HG03469 (cell line): ENCODE data around the gene CAPN15.

Experiments
- ATAC-seq: cut with Tn5 transposase; IDR thresholded peaks from one replicate; pipeline ENCODE4 v1.9.1; 2021; ENCODE audit warnings: mild to moderate bottlenecking, moderate library complexity, moderate number of reproducible peaks; ENCODE audit not compliant: unreplicated experiment

Gene CAPN15

DNA sequence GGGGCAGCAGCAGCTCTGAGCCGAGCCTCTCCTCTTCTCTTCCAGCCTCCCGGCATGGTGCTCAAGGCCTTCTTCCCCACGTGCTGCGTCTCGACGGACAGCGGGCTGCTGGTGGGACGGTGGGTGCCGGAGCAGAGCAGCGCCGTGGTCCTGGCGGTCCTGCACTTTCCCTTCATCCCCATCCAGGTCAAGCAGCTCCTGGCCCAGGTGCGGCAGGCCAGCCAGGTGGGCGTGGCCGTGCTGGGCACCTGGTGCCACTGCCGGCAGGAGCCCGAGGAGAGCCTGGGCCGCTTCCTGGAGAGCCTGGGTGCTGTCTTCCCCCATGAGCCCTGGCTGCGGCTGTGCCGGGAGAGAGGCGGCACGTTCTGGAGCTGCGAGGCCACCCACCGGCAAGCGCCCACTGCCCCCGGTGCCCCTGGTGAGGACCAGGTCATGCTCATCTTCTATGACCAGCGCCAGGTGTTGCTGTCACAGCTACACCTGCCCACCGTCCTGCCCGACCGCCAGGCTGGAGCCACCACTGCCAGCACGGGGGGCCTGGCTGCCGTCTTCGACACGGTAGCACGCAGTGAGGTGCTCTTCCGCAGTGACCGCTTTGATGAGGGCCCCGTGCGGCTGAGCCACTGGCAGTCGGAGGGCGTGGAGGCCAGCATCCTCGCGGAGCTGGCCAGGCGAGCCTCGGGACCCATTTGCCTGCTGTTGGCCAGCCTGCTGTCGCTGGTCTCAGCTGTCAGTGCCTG, 46.7 kb downstream of the CAPN15 start:
- ATAC-seq: no peak

DNA sequence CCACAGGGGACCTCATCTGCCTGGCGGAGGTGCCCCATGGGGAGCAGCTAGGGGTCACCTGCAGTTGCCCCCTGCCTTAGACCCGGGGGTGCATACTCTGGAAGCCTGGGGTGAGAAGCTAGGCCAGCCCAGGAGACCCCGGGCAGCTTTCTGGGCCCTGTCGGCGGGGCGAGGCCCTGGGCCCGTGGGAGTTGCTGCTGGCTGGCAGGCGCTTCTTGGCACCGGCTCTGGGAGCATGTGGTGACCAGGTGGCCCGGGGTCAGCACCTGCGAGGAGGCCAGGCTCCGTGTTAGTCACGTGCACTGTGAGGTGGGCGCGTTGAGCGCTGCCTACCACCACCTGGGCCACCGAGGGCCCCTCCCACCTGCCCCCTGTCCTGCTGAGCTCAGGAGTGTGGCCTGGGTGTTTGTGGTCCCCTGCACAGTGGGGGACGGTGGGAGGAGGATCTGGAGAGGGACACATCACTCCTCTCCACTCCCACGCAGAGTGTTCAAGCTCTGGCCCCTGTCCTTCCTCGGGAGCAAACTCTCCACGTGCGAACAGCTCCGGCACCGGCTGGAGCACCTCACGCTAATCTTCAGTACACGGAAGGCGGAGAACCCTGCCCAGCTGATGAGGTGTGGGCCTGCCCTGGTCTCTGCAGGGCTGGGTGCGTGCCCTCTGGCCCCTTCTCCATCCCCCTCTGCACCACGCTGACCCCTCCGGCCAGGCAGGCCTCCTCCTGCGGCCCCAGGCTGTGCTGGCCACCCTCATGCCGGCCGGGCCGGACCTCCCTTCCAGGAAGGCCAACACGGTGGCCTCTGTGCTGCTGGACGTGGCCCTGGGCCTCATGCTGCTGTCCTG, 48.1 kb downstream of the CAPN15 start:
- no peak for ATAC-seq

DNA sequence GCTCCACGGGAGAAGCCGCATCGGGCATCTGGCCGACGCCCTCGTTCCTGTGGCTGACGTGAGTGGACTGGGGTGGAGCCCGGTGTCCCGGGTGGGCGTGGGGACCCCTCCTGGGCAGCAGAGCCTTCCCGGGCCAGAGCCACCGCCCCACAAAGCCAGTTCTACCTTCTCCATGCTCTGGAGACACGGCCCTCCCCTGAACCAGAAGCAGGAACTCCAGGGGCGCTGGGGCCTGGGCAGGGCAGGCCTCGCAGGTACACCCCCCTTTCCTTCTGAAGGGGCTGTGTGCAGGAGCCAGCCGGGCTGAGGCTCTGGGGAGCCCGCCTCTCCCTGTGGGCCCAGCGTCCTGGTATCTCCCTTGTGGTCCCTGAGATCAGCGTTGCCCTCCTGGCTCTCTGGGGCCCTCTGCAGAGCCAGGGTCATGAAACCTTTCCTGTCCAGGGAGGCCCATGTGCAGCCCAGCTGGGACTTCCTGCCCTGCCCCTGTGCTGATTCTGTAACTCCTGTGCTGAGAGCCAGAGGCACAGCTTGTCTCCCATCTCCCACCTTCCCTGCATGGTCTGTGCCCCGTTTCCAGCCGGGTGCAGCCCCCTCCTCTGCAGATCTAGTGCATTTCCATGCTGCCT, 48.8 kb downstream of the CAPN15 start:
- ATAC-seq: no peak

DNA sequence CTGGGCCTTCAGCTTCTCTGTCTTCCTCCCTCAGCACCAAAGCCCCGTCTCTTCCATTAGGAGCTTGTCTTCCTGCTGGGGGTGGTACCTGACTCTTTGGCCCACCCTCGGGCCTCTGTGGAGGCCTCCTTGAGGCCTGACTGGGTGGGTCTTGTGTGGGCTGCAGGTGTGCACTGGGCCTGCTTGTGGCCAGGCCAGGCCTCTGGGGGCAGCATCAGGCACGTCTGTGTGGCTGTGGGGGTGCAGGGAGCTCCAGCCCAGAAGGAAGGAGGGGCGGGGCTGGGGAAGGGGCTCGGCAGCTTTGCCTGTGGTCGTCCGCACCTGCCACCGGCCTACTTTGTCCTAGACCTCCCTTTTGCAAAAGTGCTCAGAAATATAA, 49.3 kb downstream of the CAPN15 start:
- no peak for ATAC-seq

DNA sequence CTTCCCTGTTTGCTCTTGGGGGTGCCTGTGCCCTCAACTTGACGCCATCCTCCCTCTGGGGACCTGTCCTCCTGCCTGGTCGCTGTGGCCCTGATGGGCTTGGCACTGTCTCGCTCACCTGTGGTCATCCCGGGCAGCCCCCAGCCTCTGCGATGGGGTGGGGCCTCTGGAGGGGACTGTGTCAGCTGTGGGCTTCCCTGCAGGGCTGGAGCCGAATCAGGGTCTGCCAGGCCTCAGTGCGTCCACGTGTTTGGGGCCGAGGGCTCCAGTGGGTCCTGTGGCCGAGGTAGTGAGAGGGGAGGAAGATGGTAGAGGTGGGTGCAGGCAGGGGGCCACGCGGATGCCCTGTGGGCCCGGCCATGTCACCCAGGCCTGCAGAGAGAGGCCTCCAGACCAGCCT, 50.3 kb downstream of the CAPN15 start:
- no peak for ATAC-seq

DNA sequence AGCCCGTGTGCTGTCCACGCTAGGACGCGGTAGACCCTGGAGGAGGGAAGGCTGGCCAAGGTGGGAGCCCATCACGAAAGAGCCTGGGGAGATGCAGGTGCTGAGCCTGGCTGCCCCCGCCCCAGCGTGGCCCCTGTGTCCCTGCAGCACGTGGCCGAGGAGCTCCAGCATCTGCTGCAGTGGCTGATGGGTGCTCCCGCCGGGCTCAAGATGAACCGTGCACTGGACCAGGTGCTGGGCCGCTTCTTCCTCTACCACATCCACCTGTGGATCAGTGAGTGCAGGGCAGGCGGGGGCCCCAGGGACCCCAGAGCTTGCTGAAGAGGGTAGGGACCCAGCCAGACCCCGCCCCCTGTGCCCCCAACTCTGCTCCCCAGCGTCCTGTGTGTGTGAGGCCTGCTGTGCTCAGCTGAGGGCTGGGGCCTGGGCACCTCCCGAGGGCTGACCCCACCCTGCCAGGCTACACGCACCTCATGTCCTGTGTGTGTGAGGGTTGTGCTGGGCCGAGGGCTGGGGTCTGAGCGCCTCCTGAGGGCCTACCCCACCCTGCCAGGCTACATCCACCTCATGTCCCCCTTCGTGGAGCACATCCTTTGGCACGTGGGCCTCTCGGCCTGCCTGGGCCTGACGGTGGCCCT, 50.8 kb downstream of the CAPN15 start:
- ATAC-seq: no peak

DNA sequence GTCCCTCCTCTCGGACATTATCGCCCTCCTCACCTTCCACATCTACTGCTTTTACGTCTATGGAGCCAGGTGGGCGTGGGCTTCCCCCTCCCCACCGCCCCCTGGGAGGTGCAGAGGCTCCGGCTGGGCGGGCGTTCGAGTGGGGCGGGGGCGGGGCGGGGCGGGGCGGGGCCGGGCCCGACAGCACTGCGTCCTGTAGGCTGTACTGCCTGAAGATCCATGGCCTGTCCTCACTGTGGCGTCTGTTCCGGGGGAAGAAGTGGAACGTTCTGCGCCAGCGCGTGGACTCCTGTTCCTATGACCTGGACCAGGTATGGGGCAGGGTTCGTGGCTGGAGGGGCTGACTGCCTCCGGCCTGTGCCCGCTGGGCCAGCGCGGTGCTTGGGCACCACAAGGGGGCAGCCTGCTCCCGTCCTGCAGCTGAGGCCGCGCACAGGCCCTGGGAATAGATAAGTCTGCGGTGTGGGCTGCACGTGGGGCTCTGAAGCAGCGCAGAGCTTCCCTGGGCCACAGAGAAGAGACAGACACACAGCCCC, 51.4 kb downstream of the CAPN15 start:
- ATAC-seq: no peak

DNA sequence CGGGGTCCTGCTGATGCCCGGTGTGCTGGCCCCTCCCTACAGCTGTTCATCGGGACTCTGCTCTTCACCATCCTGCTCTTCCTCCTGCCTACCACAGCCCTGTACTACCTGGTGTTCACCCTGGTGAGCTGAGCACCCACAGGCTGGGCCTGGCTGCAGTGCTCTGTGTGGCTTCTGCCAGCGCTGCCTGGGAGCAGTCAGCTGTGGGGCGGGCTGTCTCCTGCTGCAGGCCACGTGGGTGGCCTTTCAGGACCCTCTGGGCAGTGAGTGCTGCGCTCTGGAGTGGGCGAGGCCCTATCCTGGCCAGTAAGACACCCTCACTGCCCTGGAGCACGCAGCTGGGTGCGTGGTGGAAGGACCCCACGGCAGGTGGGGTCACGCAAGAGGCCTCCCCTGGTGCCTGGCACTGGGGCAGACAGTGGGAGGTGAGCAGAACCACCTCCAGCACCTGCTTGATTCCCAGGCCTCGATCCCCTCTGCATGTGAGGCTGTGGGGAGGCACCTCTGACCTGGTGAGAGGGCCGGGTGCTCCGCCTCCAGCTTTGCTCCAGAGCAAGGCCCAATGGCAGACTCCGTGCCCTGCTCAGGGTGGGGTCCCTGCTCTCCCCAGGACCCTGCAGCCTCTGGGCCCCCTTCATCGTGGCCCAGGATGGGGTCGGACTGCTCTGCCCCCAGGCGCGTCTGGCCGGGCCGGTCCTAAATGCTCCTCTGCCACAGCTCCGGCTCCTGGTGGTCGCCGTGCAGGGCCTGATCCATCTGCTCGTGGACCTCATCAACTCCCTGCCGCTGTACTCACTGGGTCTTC, 52.8 kb downstream of the CAPN15 start:
- no peak for ATAC-seq

DNA sequence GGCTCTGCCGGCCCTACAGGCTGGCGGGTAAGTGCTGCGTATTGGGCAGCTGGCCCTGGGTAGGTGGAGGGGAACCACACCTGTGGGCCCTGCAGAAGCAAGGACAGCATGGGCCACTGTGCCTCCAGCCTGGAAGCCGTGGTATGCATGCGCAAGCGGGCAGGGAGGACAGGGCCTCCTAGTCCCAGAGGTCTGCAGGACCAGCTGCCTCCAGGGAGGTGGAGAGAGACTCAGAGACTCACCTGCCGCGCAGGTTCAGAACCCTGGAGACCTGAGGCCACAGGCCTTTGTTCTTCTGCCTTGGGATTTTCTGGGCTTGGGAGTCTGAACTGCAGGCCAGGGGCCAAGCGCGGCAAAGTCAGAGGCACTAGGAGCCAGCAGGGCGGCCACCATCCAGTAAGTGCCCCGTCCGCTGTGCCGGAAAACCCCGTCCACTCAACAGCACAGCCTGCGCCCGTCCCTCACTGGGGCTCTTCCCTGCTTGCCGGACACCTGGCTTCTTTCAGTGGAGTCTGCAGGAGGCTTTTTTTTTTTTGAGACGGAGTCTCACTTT, 53.5 kb downstream of the CAPN15 start:
- no peak for ATAC-seq

DNA sequence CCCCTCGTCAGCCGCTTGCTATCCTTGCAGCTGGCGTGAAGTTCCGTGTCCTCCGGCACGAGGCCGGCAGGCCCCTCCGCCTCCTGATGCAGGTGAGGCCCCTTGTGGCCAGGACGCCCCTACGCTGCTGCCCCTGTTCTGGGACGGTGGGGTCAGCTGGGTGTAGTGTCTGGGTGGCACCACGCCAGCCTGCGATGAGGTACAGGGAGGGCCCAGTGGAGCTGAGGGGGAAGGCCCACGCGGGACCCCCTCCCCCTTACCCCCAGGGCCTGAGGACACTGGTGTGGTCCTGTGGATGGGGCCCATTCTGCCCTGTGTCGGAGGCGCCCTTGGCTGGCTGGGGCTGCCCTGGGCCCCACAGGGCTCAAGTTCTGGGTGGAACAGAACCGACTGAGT, 54.7 kb downstream of the CAPN15 start:
- ATAC-seq: no peak

DNA sequence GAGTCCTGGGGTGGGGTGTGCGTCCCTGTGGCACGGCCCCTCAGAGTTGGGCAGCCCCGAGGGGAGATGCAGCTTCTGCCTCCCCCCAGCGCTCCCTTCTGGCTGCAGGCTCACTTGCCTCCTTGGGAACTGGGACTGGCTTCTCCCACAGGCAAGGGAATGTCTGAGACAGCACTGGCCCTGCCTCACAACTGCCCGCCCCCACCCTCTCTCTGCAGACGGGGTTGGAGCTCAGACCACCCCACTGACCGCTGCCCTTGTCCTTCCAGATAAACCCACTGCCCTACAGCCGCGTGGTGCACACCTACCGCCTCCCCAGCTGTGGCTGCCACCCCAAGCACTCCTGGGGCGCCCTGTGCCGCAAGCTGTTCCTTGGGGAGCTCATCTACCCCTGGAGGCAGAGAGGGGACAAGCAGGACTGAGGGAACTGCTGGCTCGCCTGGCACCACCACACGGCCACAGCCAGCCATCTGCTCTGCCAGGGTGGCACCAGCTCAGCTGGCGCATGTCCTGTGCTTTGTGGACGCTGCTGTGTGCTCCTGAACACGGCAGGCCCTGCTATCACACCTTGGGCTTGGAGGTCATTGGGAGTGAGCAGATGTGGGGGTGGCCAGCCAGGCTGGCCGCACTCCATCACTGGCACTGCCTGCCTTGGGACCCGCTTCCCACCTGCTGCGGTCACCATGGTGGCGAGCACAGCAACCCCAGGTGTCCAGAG, 55.3 kb downstream of the CAPN15 start:
- no peak for ATAC-seq

DNA sequence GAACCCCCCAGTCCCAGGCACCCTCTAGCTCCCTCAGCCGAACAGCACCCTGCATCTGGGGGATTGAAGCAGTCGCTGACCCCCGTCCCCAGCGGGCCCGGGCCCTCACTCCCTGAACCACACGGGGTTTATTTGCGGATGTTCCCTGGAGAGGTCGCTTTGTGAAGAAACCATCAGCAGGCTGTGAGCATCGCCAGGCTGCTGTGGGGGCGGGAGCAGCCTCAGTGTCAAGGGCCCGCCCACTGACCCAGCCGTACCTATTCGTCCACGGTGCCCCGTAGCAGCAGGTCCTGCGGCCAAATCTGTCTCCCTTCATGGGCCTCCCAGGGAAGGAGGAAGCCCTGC, 55.9 kb downstream of the CAPN15 start:
- no peak for ATAC-seq

DNA sequence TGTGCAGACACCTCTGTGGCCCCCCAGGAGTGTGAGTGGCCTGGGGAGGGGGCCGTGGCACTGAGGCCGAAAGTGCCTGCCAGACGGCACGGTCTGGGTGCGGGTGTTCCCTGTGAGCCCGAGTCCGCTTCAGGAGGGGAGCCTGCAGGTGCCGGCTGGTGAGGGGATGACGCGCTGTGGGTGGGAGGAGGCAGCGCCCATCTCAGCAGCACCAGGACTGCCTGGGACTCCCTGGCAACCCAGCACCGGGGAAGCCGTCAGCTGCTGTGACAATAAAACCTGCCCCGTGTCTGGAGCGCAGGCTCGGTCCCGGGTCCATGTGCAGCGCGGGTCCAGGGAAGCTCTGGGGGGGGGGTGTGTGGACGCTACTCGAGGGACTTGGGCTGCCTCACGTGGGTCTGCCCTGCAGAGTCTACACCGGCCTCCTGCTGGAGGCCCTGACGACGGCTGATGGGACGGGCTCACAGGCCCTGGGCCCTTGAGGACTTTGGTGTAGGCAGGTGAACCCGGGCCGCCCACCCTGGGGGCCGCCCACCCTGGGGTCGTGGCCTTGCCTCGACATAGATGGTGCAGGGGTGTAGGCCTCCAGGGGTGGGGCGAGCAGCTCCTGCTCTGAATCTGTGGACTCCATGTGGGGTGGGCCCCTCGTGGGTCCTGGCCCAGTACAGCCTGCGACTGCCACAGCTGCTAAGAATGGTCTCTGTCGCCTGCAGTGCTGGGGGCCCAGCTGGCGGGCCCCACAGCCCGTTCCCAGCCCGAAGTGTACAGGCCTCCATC, 56.5 kb downstream of the CAPN15 start:
- no peak for ATAC-seq

DNA sequence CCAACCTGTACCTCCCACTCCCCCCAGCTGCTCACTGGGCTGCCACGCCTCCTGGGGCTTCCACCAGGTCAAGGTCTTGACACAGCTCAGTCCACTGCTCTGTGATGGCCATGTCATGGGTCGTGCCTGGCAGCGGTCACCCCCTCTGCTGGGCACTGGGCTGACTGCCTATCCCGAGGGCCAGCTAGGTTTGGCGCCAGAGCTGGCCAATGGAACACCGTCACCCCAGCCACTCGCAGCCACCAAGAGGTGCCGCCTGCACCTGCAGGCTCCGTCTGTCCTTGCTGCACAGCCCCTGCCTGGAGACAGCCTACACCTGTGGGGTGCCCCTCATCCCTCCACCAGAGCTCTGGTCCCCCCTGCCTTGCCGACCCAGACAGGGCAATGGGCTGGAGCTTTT, 57.8 kb downstream of the CAPN15 start:
- ATAC-seq: no peak

DNA sequence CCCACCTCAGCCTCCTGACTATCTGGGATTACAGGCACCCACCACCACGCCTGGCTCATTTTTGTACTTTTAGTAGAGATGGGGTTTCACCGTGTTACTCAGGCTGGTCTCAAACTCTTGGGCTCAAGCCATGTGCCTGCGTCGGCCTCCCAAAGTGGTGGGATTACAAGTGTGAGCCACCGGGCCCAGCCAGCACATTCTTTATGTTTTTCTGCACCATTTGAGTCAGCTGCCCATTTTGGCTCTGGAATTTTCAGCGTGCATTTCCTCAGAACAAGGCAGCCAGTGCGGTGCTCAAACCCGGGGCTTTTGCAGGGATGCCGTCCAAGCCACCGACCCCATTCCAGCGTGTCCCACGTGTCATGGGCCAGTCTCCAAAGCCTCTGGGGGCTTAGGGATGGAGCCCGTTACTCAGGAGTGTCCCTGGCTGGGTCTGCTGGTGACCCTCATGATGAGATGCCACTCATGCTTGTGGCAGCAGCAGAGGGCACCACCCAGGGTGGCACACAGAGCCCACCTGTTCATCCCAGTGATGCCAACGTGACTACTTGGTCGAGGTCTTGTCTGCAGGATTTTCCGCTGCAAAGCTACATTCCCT, 58.6 kb downstream of the CAPN15 start:
- no peak for ATAC-seq

DNA sequence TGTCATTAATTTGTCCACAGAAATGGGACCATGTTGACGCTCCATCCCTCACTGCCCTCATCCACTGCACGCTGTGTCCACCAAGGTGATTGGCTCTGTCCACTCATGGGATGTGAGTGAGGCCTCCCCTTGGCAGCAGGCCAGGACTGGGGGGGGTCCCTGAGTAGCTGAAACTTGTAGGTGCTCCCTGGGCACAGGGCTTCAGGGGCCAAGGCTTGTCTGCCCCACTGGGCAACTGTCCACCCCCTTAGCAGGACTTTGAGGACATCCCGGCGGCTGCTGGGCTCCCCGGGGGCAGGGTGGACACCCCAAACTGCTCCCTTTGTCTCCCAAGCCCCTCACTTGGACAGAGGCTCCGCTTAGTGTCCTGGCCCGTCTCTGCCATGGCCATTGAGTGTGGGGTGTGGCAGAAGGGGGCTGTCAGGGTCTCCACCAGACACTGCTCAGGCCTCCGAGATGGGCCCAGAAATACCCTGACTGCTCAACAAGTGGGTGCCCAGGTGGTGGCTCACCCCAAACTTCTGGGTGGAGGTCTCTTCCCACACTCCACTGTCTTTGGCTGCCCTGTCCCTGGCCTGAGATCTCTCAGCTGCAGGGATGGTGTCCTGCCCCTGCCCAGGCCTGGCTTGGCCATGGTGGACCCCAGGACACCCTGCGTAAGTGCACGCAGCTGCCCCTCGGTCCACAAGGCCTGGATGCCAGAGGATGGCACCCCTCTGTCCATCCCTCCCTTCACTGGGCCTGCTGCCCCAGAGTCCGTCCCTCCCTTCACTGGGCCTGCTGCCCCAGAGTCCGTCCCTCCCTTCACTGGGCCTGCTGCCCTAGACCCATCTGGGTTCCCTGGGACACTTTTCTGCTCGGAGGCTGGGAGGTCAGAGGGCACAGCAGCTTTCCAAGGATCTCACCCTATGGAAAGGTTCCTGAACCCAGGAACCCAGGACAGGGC, 59.4 kb downstream of the CAPN15 start:
- ATAC-seq: no peak

DNA sequence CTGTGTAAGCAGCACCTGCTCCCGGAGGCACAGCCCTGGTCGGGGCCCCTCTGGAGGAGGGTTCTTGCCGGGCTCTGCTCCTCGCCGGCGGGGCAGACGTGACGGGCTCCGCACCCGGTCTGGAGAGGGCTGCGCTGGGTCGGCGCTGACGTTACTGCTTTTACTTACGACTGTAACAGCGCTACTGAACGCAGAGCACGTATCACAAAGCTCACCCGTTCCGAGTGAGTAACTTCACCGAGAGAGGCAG, 61.1 kb downstream of the CAPN15 start:
- no peak for ATAC-seq
